Activated naive CD4-positive, alpha-beta T cell treated with anti-CD3 and anti-CD28 coated beads, Interleukin-2, amount 50 U/mL, for 24 hours (primary cell): ENCODE data around the gene IKBIP.
A peak's percentile ranks its signal among the peaks of the same experiment; 100 is the strongest.
"Not testable (repeated sequence)": the region's sequence is repeated elsewhere in the genome, so short reads cannot be mapped to it uniquely, and the experiment has no call there.

Source experiments
- H3K27ac Mint-ChIP-seq: one replicate; pipeline ENCODE4 v1.8.0; 2021; ENCODE audit warnings: mild to moderate bottlenecking, mixed read lengths
- H3K27me3 Mint-ChIP-seq: one replicate; pipeline ENCODE4 v1.8.0; 2021; ENCODE audit warnings: mixed read lengths
- H3K36me3 Mint-ChIP-seq: one replicate; pipeline ENCODE4 v1.8.0; 2021; ENCODE audit warnings: mixed read lengths
- H3K4me1 Mint-ChIP-seq: one replicate; pipeline ENCODE4 v1.8.0; 2021; ENCODE audit warnings: mixed read lengths
- H3K4me3 Mint-ChIP-seq: one replicate; pipeline ENCODE4 v1.8.0; 2021; ENCODE audit warnings: mild to moderate bottlenecking, mixed read lengths
- H3K9me3 Mint-ChIP-seq: one replicate; pipeline ENCODE4 v1.8.0; 2021; ENCODE audit warnings: mixed read lengths

The IKBIP gene

GRCh38 chr12:98646294-98647090 lies 1.9 kb upstream of the IKBIP start:
- H3K27ac Mint-ChIP-seq, result peak overlapping the region; percentile 33
- H3K36me3 Mint-ChIP-seq, result peaks cover 6% of the 10 kb centered on the region

DNA sequence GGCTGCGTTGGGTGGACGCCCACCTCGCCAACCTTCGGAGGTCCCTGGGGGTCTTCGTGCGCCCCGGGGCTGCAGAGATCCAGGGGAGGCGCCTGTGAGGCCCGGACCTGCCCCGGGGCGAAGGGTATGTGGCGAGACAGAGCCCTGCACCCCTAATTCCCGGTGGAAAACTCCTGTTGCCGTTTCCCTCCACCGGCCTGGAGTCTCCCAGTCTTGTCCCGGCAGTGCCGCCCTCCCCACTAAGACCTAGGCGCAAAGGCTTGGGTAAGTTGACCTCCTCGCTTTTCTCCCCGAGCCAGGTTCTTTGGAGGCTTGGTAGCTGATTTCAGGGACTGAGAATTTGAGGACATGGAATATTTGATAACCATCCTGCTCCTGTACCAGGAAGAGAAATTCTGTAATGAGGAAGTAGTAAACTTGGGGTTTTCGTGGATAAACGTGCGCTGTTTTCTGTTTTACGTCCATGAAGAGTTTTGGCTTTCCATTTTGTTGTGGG lies 1.0 kb upstream of the IKBIP start:
- Mint-ChIP-seq H3K4me1 (peaks cover 31% of the 10 kb centered on the region), H3K27ac (peak overlapping the region; percentile 11), H3K27me3 (no peaks in the 10 kb centered on the region), H3K9me3 (no peaks in the 10 kb centered on the region), H3K4me3 (peak overlapping the region; percentile 97), H3K36me3 (peaks cover 6% of the 10 kb centered on the region)

More at GRCh38 chr12:98646294-98647090, 1.9 kb upstream of the IKBIP start:
- H3K9me3 Mint-ChIP-seq, result no peaks in the 10 kb centered on the region
- peak overlapping the region; percentile 97 for H3K4me3 Mint-ChIP-seq
- H3K4me1 Mint-ChIP-seq, result peaks cover 31% of the 10 kb centered on the region
- H3K27me3 Mint-ChIP-seq, result no peaks in the 10 kb centered on the region

GRCh38 chr12:98644433-98644711 lies 216 bp downstream of the IKBIP start:
- peaks cover 3% of the 10 kb centered on the region for H3K36me3 Mint-ChIP-seq
- no peaks in the 10 kb centered on the region for H3K27me3 Mint-ChIP-seq
- H3K4me1 Mint-ChIP-seq, result peaks cover 27% of the 10 kb centered on the region
- H3K4me3 Mint-ChIP-seq, result peak overlapping the region; percentile 97
- H3K27ac Mint-ChIP-seq, result peak overlapping the region; percentile 90
- no peaks in the 10 kb centered on the region for H3K9me3 Mint-ChIP-seq

GRCh38 chr12:98642801-98643200 lies 1.8 kb downstream of the IKBIP start:
- H3K36me3 Mint-ChIP-seq, H3K27ac Mint-ChIP-seq, H3K9me3 Mint-ChIP-seq, H3K27me3 Mint-ChIP-seq: not testable (repeated sequence)
- peak overlapping the region; percentile 97 for H3K4me3 Mint-ChIP-seq
- peaks cover 19% of the 10 kb centered on the region for H3K4me1 Mint-ChIP-seq

DNA sequence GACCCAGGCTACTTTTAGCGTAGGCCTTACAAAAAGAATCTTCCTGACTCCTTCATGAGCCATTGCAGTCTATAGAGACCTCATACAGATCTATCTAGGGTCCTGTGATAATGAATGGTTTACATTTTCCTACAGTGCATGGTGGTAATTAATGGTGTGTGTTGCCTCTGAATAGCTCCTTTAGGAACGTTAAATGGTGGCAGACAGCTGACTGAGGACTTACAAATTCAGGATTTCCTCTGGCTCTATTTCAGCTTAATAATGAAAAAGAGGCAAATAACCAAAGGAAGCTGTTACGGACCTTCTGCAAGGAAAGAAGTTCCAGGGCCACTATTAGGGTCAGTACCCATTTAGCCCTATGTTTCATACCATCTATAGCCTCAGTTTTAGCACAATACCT lies 5.1 kb downstream of the IKBIP start:
- H3K4me1 Mint-ChIP-seq, result peaks cover 5% of the 10 kb centered on the region
- no peak overlapping the region for H3K4me3 Mint-ChIP-seq
- no peak overlapping the region for H3K27ac Mint-ChIP-seq
- H3K9me3 Mint-ChIP-seq, result no peaks in the 10 kb centered on the region
- no peaks in the 10 kb centered on the region for H3K27me3 Mint-ChIP-seq
- no peaks in the 10 kb centered on the region for H3K36me3 Mint-ChIP-seq

DNA sequence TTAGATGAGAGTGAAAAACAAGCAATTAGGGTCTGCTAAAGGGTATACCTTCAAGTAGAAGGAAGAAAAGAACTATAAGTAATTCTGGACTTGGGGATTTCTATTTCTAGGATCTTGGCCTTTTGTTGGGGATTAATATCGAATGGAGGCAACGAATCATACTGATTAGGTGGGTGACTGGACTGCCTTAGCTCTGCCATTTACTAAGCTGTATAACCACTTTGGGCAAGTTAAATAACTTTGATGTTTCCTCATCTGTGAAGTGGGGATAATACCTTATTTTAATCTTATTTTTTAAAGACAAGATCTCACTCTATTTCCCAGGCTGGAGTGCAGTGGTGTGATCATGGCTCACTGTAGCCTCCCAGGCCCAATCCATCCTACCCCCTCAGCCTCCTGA lies 6.6 kb downstream of the IKBIP start:
- H3K27ac Mint-ChIP-seq, result no peak overlapping the region
- H3K4me1 Mint-ChIP-seq, result no peaks in the 10 kb centered on the region
- no peak overlapping the region for H3K4me3 Mint-ChIP-seq
- no peaks in the 10 kb centered on the region for H3K9me3 Mint-ChIP-seq
- no peaks in the 10 kb centered on the region for H3K27me3 Mint-ChIP-seq
- H3K36me3 Mint-ChIP-seq, result peaks cover 4% of the 10 kb centered on the region

DNA sequence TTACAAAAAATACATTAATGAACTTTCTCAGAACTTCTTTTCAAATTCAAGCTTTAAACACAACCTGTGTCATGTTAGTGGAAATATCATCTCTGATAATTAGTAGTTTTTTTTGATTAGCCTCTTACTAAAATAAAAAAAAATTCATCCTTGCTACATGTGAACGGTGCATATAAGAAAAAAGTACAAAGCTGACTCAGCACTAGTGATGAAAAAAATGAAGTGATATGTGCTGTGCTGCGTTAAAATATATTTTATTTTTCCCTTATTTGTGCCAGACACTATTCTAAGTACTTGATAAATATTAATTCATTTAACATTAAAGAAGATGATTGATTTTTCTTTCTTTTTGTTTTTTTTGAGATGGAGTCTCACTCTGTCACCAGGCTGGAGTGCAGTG lies 7.5 kb downstream of the IKBIP start:
- no peaks in the 10 kb centered on the region for H3K4me1 Mint-ChIP-seq
- H3K27me3 Mint-ChIP-seq, result no peaks in the 10 kb centered on the region
- no peak overlapping the region for H3K27ac Mint-ChIP-seq
- peaks cover 4% of the 10 kb centered on the region for H3K36me3 Mint-ChIP-seq
- no peak overlapping the region for H3K4me3 Mint-ChIP-seq
- no peaks in the 10 kb centered on the region for H3K9me3 Mint-ChIP-seq

DNA sequence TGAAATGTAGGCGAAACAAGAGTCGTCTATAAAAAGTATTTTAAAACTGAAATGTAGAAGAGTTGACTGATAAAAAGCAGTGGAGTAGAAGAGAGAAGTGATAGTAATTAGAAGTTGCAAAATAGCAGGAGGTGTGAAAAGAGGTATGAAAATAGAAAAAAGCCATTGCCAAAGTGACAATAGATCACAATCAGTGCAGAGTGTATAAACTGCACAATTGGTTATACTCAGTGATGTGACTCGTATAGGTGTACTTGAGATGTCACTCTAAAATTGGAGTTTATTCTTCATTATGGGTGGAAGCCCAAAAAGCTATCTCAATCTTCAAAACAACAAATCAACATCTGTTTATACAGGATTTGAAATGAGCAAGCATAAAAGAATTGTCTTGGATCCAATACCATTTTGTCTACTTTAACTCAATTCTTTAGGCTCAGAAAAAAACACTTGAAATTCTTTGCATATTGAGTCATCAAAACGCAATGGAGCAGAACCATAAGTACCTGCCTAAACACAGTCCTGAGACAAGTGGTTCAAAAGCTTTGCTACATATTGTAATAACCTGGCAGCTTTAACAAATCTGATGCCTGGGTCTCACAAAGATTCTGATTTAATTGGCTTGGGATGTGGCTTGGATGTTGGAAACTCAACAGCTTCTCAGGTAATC lies 8.8 kb downstream of the IKBIP start:
- H3K27ac Mint-ChIP-seq, result no peak overlapping the region
- no peaks in the 10 kb centered on the region for H3K9me3 Mint-ChIP-seq
- no peaks in the 10 kb centered on the region for H3K4me1 Mint-ChIP-seq
- no peak overlapping the region for H3K4me3 Mint-ChIP-seq
- H3K36me3 Mint-ChIP-seq, result peaks cover 4% of the 10 kb centered on the region
- H3K27me3 Mint-ChIP-seq, result no peaks in the 10 kb centered on the region

- no peak overlapping the region for H3K4me3 Mint-ChIP-seq
- H3K27ac Mint-ChIP-seq, result no peak overlapping the region
- H3K4me1 Mint-ChIP-seq, result no peaks in the 10 kb centered on the region
- H3K36me3 Mint-ChIP-seq, result no peaks in the 10 kb centered on the region
- no peaks in the 10 kb centered on the region for H3K9me3 Mint-ChIP-seq
- no peaks in the 10 kb centered on the region for H3K27me3 Mint-ChIP-seq
These were observed 25.6 kb downstream of the IKBIP start for GRCh38 chr12:98618952-98619351.

GRCh38 chr12:98612696-98613334 lies 31.8 kb downstream of the IKBIP start:
- peak overlapping the region; percentile 71 for H3K27ac Mint-ChIP-seq
- H3K4me1 Mint-ChIP-seq, result peaks cover 9% of the 10 kb centered on the region
- H3K27me3 Mint-ChIP-seq, result no peaks in the 10 kb centered on the region
- H3K4me3 Mint-ChIP-seq, result no peak overlapping the region
- H3K36me3 Mint-ChIP-seq, result no peaks in the 10 kb centered on the region
- H3K9me3 Mint-ChIP-seq, result no peaks in the 10 kb centered on the region

GRCh38 chr12:98610596-98610995 lies 34.0 kb downstream of the IKBIP start:
- no peak overlapping the region for H3K27ac Mint-ChIP-seq
- H3K36me3 Mint-ChIP-seq, result no peaks in the 10 kb centered on the region
- H3K4me1 Mint-ChIP-seq, result peaks cover 17% of the 10 kb centered on the region
- no peak overlapping the region for H3K4me3 Mint-ChIP-seq
- H3K27me3 Mint-ChIP-seq, result no peaks in the 10 kb centered on the region
- H3K9me3 Mint-ChIP-seq, result no peaks in the 10 kb centered on the region

- Mint-ChIP-seq H3K4me1 (peaks cover 8% of the 10 kb centered on the region), H3K4me3 (peak overlapping the region; percentile 59), H3K9me3 (no peaks in the 10 kb centered on the region), H3K27me3 (no peaks in the 10 kb centered on the region), H3K27ac (no peak overlapping the region), H3K36me3 (peaks cover 8% of the 10 kb centered on the region)
These were observed 38.1 kb downstream of the IKBIP start for GRCh38 chr12:98606359-98606988.

DNA sequence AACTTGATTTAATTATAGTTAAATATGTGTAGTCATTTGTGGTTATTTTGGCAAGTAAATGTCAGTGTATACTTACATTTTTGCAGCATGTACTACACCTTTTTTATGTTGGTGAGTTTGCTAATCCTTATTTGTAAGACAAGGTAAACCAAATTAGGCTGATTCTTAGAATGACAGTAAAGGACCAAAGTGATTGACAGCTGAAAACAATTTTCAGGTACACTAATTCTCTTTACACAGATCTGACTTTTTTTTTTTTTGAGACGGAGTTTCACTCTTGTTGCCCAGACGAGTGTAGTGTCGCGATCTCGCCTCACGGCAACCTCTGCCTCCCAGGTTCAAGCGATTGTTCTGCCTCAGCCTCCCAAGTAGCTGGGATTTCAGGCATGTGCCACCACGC lies 42.7 kb downstream of the IKBIP start:
- no peak overlapping the region for H3K27ac Mint-ChIP-seq
- H3K4me1 Mint-ChIP-seq, result peaks cover 11% of the 10 kb centered on the region
- H3K36me3 Mint-ChIP-seq, result peaks cover 12% of the 10 kb centered on the region
- H3K4me3 Mint-ChIP-seq, result no peak overlapping the region
- no peaks in the 10 kb centered on the region for H3K27me3 Mint-ChIP-seq
- H3K9me3 Mint-ChIP-seq, result no peaks in the 10 kb centered on the region

DNA sequence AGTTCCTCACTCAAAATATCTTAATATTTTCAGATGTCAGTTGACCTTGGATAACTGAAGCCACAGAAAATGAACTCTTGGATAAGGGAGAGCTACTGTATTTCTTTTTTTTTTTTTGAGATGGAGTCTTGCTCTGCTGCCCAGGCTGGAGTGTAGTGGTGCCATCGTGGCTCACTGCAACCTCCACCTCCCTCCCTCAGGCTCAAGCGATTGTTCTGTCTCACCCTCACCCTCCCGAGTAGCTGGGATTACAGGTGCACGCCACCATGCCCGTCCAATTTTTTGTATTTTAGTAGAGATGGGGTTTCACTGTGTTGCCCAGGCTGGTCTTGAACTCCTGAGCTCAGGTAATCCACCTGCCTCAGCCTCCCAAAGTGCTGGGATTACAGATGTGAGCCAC lies 47.3 kb downstream of the IKBIP start:
- Mint-ChIP-seq H3K4me1 (peaks cover 34% of the 10 kb centered on the region), H3K36me3 (peaks cover 17% of the 10 kb centered on the region), H3K4me3 (peak overlapping the region; percentile 70)
- H3K27me3 Mint-ChIP-seq, H3K27ac Mint-ChIP-seq, H3K9me3 Mint-ChIP-seq: not testable (repeated sequence)

DNA sequence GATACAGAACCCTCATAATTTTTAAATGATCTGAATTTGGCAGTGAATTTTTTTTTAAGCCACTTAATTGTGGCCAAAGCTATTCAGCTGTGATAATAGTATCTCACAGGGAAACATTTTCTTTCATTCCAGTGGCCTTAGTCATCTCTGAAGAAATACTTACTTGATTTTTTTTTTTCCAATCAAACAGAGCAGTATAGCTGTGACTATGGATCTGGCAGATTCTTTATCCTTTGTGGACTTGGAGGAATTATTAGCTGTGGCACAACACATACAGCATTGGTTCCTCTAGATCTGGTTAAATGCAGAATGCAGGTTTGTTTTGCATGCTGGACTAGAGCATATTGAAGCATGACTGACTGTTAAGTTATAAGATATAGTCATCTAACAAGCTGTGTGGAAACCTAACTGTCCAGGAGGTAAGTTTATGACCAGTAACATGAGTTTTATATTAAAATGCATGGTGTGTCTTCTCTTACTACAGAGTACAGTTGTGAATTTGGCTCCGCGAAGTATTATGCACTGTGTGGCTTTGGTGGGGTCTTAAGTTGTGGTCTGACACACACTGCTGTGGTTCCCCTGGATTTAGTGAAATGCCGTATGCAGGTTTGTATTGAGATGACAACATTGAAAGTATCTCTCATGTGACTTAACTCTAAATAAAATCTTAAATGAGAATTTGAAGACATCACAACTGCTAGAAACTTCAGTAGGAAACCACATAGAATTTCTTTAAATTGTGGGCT lies 49.2 kb downstream of the IKBIP start:
- no peaks in the 10 kb centered on the region for H3K9me3 Mint-ChIP-seq
- H3K27me3 Mint-ChIP-seq, result no peaks in the 10 kb centered on the region
- H3K36me3 Mint-ChIP-seq, result peaks cover 13% of the 10 kb centered on the region
- peak overlapping the region; percentile 99 for H3K4me3 Mint-ChIP-seq
- H3K4me1 Mint-ChIP-seq, result peaks cover 37% of the 10 kb centered on the region
- peak overlapping the region; percentile 94 for H3K27ac Mint-ChIP-seq
